CD4-positive, alpha-beta T cell (primary cell): ENCODE results near the gene TOX3. TPM values are rescaled to one million over a fixed set of nuclear protein-coding genes. Genes with fewer than 3 reads are reported as not detected.

Experiments used
- ATAC-seq: fragments of 200-7000 bp; cut with Tn5 transposase; one replicate; pipeline ENCODE4 v1.10.0; 2022; ENCODE audit warnings: mild to moderate bottlenecking; ENCODE audit not compliant: poor library complexity
- CTCF ChIA-PET: fragments of 350-600 bp; sonication (Branson Sonifier 250); formaldehyde crosslinking; loops from one replicate; lab custom pipeline; 2021; ENCODE audit warnings: antibody characterized with exemption, inconsistent platforms; lab: Charles Lee
- POLR2A ChIA-PET: fragments of 350-600 bp; sonication (Branson Sonifier 250); formaldehyde crosslinking; loops from one replicate; lab custom pipeline; 2021; ENCODE audit warnings: antibody characterized with exemption, inconsistent platforms; lab: Charles Lee
- DNase-seq, 14 experiments: peaks; one replicate each; pipeline ENCODE4 v3.0.0-alpha.2; 2013 to 2020; ENCODE audit warnings: mixed read lengths in 2 of 14
- H3K27ac ChIP-seq, 2 donors: one replicate each; pipeline versions ENCODE4 v1.5.1 to v1.7.0; 2013; ENCODE audit warnings: low read length in 2 of 2, low read depth in 1 of 2, mild to moderate bottlenecking in 1 of 2
- H3K27me3 ChIP-seq, 2 experiments: 1 replicate in 1 of 2; 2 replicates in 1 of 2; pipeline versions ENCODE4 v1.6.1 to v1.7.0; 2013; ENCODE audit warnings: low read length in 2 of 2, control low read depth in 1 of 2, mild to moderate bottlenecking in 1 of 2, moderate library complexity in 1 of 2; ENCODE audit not compliant: insufficient read depth in 2 of 2, control insufficient read depth in 1 of 2
- H3K36me3 ChIP-seq: one replicate; pipeline ENCODE4 v1.6.1; 2013; ENCODE audit warnings: low read length, control low read depth; ENCODE audit not compliant: insufficient read depth
- H3K4me1 ChIP-seq: one replicate; pipeline ENCODE4 v1.6.1; 2013; ENCODE audit warnings: low read length, control low read depth; ENCODE audit not compliant: insufficient read depth
- H3K4me3 ChIP-seq: one replicate; pipeline ENCODE4 v1.5.1; 2013; ENCODE audit warnings: mild to moderate bottlenecking, low read length, moderate library complexity
- H3K9me3 ChIP-seq, 2 experiments: 1 replicate in 1 of 2; 2 replicates in 1 of 2; pipeline versions ENCODE4 v1.6.1 to v1.7.0; 2013; ENCODE audit warnings: low read length in 2 of 2, mild to moderate bottlenecking in 2 of 2, control low read depth in 1 of 2, moderate library complexity in 1 of 2; ENCODE audit not compliant: control insufficient read depth in 1 of 2, insufficient read depth in 1 of 2
- H3K27ac Mint-ChIP-seq: one replicate; pipeline ENCODE4 v1.8.0; 2020; ENCODE audit warnings: mixed read lengths
- H3K27me3 Mint-ChIP-seq: one replicate; pipeline ENCODE4 v1.8.0; 2021; ENCODE audit warnings: mixed read lengths
- H3K36me3 Mint-ChIP-seq: one replicate; pipeline ENCODE4 v1.8.0; 2021; ENCODE audit warnings: low read depth, mixed read lengths
- H3K4me1 Mint-ChIP-seq: one replicate; pipeline ENCODE4 v1.8.0; 2021; ENCODE audit warnings: low read depth, mixed read lengths
- H3K4me3 Mint-ChIP-seq: one replicate; pipeline ENCODE4 v1.8.0; 2020; ENCODE audit warnings: mild to moderate bottlenecking, mixed read lengths
- H3K9me3 Mint-ChIP-seq: one replicate; pipeline ENCODE4 v1.8.0; 2020; ENCODE audit warnings: mixed read lengths
- intact Hi-C, 2 experiments: fragments of 100-400 bp; cut with DNase I in 1 of 2; cut with micrococcal nuclease in 1 of 2; formaldehyde crosslinking; loops; one replicate each; pipeline versions ENCODE4 v1.15.1 to v1.9.0; 2023 to 2025; cut with DNase I, micrococcal nuclease
- total RNA-seq, 174 experiments: library from RNA in 2 of 174; stranded (reverse) in 2 of 174; gene quantifications; one replicate each; pipeline ENCODE4 v1.2.3 and lab custom pipeline; 2021 to 2026
- TF ChIP-seq, protein P1 (sequence below): fragments of 200-600 bp; IDR thresholded peaks from one replicate; pipeline ENCODE4 v1.8.0; 2022; ENCODE audit warnings: antibody characterized with exemption, mild to moderate bottlenecking

Gene TOX3
- total RNA-seq, 2 experiments from 2014 or later = not detected

GRCh38 chr16:52399116-52399515, 147.8 kb downstream of the TOX3 start:
- no peaks in the 10 kb centered on the region for H3K36me3 ChIP-seq
- DNase-seq (no peak), ATAC-seq (no peak)
- TF ChIP-seq, protein P1, sequence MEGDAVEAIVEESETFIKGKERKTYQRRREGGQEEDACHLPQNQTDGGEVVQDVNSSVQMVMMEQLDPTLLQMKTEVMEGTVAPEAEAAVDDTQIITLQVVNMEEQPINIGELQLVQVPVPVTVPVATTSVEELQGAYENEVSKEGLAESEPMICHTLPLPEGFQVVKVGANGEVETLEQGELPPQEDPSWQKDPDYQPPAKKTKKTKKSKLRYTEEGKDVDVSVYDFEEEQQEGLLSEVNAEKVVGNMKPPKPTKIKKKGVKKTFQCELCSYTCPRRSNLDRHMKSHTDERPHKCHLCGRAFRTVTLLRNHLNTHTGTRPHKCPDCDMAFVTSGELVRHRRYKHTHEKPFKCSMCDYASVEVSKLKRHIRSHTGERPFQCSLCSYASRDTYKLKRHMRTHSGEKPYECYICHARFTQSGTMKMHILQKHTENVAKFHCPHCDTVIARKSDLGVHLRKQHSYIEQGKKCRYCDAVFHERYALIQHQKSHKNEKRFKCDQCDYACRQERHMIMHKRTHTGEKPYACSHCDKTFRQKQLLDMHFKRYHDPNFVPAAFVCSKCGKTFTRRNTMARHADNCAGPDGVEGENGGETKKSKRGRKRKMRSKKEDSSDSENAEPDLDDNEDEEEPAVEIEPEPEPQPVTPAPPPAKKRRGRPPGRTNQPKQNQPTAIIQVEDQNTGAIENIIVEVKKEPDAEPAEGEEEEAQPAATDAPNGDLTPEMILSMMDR = no peak
- H3K4me1 Mint-ChIP-seq = no peaks in the 10 kb centered on the region
- no peak overlapping the region for H3K4me3 Mint-ChIP-seq
- no peak overlapping the region for H3K4me3 ChIP-seq
- H3K4me1 ChIP-seq = no peaks in the 10 kb centered on the region
- CTCF ChIA-PET = no interaction called here
- H3K27ac Mint-ChIP-seq = no peak overlapping the region
- POLR2A ChIA-PET = no interaction called here
- H3K27me3 ChIP-seq = no peaks in the 10 kb centered on the region
- H3K27ac ChIP-seq = no peak overlapping the region
- no peaks in the 10 kb centered on the region for H3K36me3 Mint-ChIP-seq
- intact Hi-C loops = no loop called here
- H3K9me3 ChIP-seq = no peaks in the 10 kb centered on the region
- no peaks in the 10 kb centered on the region for H3K27me3 Mint-ChIP-seq
- peaks cover 14% of the 10 kb centered on the region for H3K9me3 Mint-ChIP-seq

GRCh38 chr16:52398491-52398960, 148.4 kb downstream of the TOX3 start:
- no peaks in the 10 kb centered on the region for H3K4me1 Mint-ChIP-seq
- Histone ChIP-seq H3K27ac (no peak overlapping the region), H3K27me3 (no peaks in the 10 kb centered on the region), H3K4me3 (no peak overlapping the region), H3K9me3 (no peaks in the 10 kb centered on the region), H3K36me3 (no peaks in the 10 kb centered on the region), H3K4me1 (no peaks in the 10 kb centered on the region)
- no peaks in the 10 kb centered on the region for H3K27me3 Mint-ChIP-seq
- no peak overlapping the region for H3K4me3 Mint-ChIP-seq
- no peak overlapping the region for H3K27ac Mint-ChIP-seq
- ChIA-PET POLR2A (no interaction called here), CTCF (no interaction called here)
- ATAC-seq (no peak), DNase-seq (no peak)
- peaks cover 13% of the 10 kb centered on the region for H3K9me3 Mint-ChIP-seq
- no peaks in the 10 kb centered on the region for H3K36me3 Mint-ChIP-seq
- intact Hi-C loops = no loop called here
- TF ChIP-seq, protein P1 = no peak

GRCh38 chr16:52398021-52398420, 148.9 kb downstream of the TOX3 start:
- peaks cover 10% of the 10 kb centered on the region for H3K9me3 Mint-ChIP-seq
- ATAC-seq (no peak), DNase-seq (no peak)
- H3K27ac ChIP-seq = no peak overlapping the region
- H3K4me1 Mint-ChIP-seq = no peaks in the 10 kb centered on the region
- no peaks in the 10 kb centered on the region for H3K27me3 Mint-ChIP-seq
- no peaks in the 10 kb centered on the region for H3K27me3 ChIP-seq
- no peak overlapping the region for H3K4me3 Mint-ChIP-seq
- POLR2A ChIA-PET = no interaction called here
- CTCF ChIA-PET = no interaction called here
- H3K36me3 Mint-ChIP-seq = no peaks in the 10 kb centered on the region
- TF ChIP-seq, protein P1 = no peak
- no peaks in the 10 kb centered on the region for H3K4me1 ChIP-seq
- H3K36me3 ChIP-seq = no peaks in the 10 kb centered on the region
- no peak overlapping the region for H3K27ac Mint-ChIP-seq
- no peak overlapping the region for H3K4me3 ChIP-seq
- no peaks in the 10 kb centered on the region for H3K9me3 ChIP-seq
- intact Hi-C loops = no loop called here
